Fibroblast of the conjunctiva (primary cell): ENCODE data around the gene ABHD17C.
A peak's percentile ranks its signal among the peaks of the same experiment; 100 is the strongest.
"Not testable (repeated sequence)": the region's sequence is repeated elsewhere in the genome, so short reads cannot be mapped to it uniquely, and the experiment has no call there.

Source experiments
- DNase-seq: peaks from one replicate; pipeline ENCODE4 v3.0.0-alpha.2; 2010; ENCODE audit warnings: low read depth

The ABHD17C gene

DNA sequence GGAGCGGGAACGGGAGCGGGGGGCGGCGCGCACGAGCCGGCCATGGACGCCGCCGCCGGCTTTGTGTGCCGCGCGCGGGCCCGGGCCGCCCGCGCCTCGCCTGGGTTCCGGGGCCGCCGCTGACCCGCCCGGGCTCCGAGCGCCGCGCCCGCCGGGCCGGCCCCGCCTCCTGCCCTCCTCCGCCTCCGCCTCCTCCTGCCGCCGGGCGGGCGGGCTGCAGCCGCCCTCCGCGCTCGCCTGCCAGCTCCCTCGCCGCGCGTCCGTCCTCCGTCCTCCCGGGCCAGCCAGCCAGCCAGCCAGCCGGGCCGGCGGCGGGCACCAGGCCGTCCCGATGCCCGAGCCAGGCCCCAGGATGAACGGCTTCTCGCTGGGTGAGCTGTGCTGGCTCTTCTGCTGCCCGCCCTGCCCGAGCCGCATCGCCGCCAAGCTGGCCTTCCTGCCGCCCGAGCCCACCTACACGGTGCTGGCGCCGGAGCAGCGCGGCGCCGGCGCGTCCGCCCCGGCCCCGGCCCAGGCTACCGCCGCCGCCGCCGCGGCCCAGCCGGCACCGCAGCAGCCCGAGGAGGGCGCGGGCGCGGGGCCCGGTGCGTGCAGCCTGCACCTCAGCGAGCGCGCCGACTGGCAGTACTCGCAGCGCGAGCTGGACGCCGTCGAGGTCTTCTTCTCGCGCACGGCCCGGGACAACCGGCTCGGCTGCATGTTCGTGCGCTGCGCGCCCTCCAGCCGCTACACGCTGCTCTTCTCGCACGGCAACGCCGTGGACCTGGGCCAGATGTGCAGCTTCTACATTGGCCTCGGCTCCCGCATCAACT lies at the start of gene ABHD17C:
ABHD17C (plus strand) TSS at position 212 of the 812 bp plus-strand sequence; CDS start at position 332, 120 bp downstream.
- DNase-seq: peak; percentile 17

DNA sequence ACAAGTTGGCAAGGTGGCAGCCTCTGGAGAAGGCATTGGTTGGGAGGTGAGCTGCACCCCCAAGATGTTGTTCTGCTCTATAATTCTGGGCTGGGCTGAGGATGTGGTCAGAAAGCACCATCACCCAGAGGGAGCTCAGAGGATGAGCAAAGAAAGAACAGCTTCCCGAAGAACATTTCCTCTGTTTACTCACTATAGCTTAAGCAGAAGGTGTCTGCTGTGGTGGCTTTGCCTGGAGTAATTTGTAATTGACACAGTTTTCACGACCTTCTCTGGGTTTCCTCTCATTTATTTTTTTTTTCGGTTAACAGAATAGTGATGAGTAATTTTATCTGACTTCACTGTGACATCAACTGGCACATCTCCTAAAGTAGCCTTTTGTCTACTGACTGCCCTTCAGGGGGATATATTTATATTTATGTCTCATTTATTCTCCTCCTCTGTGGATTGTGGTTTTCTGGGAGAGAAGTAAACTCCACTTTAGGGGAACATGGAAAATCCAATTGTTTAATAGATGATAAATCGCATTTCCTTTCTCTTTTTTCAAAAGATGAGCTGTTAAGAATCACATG lies 49.5 kb upstream of the ABHD17C start:
- no peak for DNase-seq

GRCh38 chr15:80647424-80647823 lies 47.7 kb upstream of the ABHD17C start:
- DNase-seq: not testable (repeated sequence)

DNA sequence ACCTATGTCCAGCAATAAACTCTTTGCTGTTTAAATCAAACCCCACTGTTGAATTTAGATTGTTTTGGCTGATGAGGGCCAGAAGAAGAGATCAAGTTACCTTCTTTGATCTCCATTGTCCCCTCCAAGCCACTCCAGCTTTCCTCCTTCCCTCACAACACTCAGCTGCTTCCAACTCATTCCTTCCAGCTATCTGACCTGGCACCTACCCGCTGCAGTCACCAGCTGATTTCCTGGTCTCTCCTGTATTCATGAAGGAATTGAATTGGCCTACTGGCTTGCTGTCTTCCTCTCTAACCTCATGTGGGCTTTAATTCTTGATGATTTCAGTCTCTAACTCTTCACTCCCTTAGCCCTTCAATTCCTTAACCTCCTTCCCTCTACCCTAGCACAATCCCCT lies 40.8 kb upstream of the ABHD17C start:
- no peak for DNase-seq

DNA sequence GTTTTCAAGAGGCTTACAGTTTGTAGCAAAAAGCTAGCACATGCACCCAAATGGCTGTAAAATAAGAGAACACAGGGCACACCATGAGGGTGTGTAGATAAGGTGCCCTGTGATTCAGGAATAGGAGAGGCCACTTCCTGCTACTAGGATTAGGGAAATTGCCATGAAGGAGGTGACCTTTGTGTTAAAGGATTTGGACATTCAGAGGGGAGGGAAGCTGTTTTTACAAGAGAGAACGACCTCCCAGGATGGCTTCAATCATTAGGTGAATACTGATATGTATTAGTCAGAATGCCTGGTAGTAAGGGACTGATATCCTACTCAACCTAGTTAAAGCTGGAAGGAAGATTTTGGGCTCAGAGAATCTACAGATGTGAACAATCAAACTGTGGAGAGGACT lies 35.7 kb upstream of the ABHD17C start:
- no peak for DNase-seq

GRCh38 chr15:80660119-80660518 lies 35.0 kb upstream of the ABHD17C start:
- no peak for DNase-seq

DNA sequence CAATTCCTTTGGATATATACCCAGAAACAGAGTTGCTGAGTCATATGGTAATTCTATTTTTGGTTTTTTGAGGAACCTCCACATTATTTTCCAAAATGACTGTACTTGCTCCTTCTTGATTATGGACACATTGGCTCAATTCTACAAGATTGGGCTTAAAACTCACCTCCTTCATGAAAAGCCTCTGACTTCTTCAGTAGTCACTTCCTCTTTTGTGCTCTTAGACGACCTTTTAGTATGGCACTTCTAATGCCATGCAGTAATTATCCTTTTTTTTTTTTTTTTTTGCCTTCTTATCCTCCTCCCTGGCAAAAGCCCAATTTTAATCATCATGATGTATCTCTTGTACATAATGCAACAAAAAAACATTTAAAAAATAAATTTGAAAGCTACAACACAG lies 33.0 kb upstream of the ABHD17C start:
- no peak for DNase-seq

DNA sequence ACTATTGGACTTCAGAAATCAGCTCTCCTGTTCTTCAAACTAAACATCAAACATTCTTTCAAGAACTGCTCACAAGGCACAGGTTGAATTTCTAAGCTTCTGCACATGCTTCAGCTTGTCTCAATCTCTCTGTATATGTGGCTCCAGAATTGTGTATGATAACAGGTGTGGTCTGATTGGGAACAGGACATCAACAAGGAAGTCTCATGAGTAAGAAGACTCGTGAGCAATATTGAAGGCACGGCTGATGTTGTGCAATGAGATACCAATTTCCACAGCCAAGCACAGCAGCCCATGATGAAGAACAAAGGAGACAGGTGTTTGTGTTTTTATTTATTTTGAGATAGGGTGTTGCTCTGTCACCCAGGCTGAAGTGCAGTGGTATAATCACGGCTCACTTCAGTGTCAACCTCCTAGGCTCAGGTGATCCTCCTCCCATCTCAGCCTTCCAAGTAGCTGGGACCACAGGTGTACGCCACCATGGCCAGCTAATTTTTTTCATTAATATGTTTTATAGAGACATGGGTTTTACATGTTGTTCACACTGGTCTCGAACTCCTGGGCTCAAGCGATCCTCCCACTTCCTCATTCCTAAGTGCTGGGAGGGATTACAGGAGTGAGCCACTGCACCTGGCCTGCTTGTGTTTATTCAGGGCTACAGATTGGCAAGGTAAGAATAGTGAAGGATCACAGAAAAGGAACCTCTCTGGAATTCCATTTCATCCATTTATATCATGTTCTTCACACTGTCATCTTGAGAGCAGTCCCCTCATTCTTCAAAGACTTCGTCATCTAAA lies 32.2 kb upstream of the ABHD17C start:
- no peak for DNase-seq

DNA sequence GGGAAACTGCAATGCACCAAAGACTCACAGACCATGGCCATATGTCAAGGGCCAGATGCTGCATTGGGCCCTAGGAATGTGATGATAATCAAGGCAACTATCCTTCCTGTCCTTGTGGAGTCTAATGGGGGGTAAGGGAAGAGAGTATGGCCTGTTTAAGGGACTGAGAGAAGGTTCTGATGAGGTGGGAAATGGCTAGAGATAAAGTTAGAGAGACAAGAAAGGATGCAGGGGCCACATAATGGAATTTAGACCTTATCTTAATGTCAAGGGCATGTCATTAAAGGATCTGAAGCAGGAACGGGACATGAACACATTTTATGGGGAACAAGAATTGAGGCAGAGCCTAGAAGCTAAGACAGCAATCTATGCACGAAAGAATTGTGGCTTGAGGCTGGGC lies 30.0 kb upstream of the ABHD17C start:
- no peak for DNase-seq

DNA sequence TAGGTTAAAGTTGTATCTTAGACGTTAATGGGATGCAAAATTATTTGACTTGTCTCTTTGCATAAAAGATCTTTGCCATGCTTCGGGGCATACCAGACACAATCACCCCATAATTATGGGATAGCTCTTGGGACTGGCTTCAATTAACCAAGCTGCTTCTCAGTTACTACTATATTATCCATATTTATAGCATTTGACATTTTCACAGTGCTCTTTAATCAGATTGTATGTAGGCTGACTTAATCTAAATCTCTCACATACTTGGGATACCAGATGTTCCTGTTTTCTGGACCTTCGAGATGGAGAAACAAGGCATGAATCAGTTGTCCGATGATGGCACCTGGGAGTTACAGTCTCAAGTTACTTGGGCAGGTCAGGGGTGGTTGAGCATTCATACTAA lies 27.2 kb upstream of the ABHD17C start:
- DNase-seq: no peak

GRCh38 chr15:80668546-80669236 lies 26.4 kb upstream of the ABHD17C start:
- no peak for DNase-seq

DNA sequence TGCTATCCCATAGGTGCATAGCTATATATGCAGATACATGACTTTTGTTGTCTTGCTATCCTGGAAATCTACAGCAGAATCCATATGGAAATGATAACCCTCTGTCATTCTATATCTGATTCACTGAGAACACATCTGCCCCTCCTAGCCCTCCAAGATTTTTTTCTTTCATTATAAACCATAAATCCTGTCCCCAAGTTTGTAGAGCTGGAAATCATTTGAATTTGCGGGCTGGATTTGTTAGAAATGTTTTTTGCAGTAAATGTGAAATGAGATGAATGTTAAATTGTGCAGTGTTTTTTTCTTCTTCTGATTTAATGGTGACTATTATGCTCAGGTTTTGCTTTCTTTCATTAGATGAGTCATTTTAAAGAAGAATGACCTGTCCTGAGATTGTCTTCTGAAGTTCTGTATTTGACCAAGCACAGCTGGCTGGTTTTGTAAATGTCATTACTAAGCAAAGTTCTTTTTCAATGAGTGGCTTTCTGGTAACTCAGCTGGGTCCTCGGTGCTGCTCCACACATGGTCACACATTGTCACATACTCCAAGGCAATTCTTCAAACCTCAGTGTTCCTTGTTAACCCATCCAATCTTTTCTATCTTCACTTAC lies 25.3 kb upstream of the ABHD17C start:
- DNase-seq: no peak

DNA sequence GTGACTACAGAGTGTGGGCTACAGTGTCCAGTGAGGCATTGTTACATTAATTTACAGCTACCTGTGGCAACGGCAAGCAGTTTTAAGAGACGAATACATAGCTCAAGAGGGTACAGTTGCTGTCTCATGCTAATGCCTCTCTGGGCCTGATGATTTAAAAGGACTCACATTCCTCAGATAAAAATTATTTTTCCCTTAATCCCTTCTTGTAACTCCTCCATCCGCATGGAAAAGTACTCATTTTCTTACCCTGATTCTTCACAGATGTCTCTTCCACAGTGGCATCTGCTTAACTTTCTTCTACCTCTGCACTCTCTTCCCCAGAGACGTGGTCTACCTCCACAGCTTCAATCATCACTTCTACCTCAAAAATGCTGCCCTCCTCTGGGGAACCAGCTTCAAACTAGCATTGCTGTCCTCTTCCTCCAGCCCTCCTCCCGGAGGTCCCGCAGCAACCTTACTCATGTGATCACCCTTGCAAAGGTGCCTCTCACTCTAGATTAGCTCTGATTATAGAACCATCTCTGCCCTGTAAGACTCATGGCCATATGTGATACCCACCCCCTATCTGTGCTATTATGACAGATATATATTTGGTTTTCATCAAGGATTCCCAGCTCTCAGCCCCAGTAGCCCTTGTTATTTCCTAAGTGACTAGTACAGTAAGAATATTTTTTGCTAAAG lies 21.4 kb upstream of the ABHD17C start:
- no peak for DNase-seq

DNA sequence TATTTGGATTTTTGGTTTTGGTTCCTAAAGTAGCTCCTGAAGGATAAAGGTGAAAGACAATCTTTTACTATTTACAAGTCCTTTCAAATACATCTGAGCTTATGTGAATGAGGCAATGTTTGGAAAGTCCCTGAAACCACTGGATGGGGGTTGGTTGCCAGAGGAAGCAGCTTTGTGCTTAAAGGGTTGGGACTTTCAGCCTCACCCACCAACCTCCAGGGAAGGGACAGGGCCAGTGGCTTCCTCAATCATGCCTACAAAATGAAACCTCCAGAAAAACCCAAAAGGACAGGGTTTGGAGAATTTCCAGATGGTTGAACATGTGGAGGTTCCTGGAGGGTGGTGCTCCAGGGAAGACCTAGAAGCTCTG lies 20.9 kb upstream of the ABHD17C start:
- DNase-seq: no peak

- DNase-seq: no peak
These were observed 18.1 kb upstream of the ABHD17C start for GRCh38 chr15:80677041-80677440.

- DNase-seq: no peak
These were observed 15.8 kb upstream of the ABHD17C start for GRCh38 chr15:80679167-80679803.

DNA sequence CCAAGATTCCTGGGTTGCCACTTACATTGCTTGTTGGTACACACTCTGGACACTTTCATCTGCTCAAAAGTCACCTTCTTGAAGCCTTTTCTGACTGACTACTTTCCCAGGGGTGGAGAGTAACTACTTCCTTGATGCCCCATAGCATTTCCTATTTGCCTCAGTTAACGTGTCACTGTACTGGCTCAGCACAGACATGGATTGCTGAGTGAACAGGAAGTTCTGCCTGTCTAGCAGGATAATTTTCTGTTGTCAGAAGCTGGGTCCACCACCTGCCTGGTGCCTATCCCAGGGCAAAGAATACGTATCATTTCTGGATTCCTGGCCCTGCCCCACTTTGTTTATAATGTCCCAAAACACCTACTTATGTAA lies 15.3 kb upstream of the ABHD17C start:
- DNase-seq: no peak

DNA sequence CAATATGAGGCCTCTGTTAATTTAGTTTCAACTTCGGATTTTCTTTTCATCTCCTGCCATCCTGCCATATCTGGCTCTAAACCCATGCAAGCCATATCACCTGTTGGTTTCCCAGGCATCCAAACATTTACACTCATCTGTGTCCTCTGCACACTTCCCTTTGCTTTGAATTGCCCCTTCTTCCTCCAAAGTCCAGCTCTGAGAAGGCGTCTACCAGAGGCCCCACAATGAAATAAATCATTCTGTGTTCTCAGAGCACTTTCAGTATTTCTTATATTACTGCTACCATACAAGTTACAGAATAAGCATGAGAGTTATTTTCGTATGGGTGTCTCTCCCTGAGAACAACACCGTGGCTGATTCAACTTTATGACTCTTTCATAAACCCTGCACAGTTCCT lies 12.9 kb upstream of the ABHD17C start:
- DNase-seq: no peak

DNA sequence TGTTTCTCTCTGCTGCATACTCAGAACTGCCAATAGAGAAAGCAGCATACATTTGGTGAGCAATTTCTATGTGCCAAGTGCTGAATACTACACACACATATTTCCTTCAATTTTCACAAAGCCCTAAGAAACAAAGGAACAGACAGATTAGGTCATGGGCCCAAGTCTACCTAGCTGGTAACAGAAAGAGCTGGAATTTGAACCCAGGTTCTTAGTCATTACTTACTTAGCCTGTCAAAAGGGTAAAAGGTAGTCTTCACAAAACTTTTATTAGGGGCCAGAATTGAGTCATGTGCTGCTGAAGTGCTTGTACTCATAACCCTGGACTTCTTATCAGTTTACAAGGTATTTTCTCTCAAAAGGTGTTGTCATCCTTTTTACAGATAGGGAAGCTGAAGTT lies 10.4 kb upstream of the ABHD17C start:
- DNase-seq: no peak

GRCh38 chr15:80685628-80686027 lies 9.5 kb upstream of the ABHD17C start:
- DNase-seq: no peak

- DNase-seq: no peak
These were observed 5.8 kb upstream of the ABHD17C start for GRCh38 chr15:80689294-80689693.
